Stomach (tissue), 9 donors: ENCODE results near the gene USP10. TPM values are rescaled to one million over a fixed set of nuclear protein-coding genes. Genes with fewer than 3 reads are reported as not detected.

ENCODE experiments used
- DNase-seq, 2 donors: peaks; one replicate each; pipeline versions ENCODE4 v3.0.0 to v3.0.0-alpha.2; 2013 to 2019
- H3K27ac ChIP-seq, 5 donors: fragments of 200-600 bp in 4 of 5; sonication (generic) in 4 of 5; one replicate each; pipeline ENCODE4 v1.5.1; 2013 to 2019; ENCODE audit warnings: mild to moderate bottlenecking in 1 of 5, moderate library complexity in 1 of 5
- H3K27me3 ChIP-seq, 3 donors: fragments of 200-600 bp; sonication (generic); one replicate each; pipeline ENCODE4 v1.5.1; 2017 to 2019; ENCODE audit warnings: mixed run types in 1 of 3
- H3K36me3 ChIP-seq, 4 donors: fragments of 200-600 bp; sonication (generic); 1 replicate in 3 of 4; 2 replicates in 1 of 4; pipeline ENCODE4 v1.5.1; 2016 to 2019
- H3K4me1 ChIP-seq, 4 donors: fragments of 200-600 bp; sonication (generic); one replicate each; pipeline ENCODE4 v1.5.1; 2016 to 2019
- H3K4me3 ChIP-seq, 4 donors: fragments of 200-600 bp; sonication (generic) in 3 of 4; one replicate each; pipeline ENCODE4 v1.5.1; 2016 to 2019; ENCODE audit warnings: mild to moderate bottlenecking in 1 of 4
- H3K9me3 ChIP-seq, 4 donors: fragments of 200-600 bp; sonication (generic); one replicate each; pipeline ENCODE4 v1.5.1; 2016 to 2019
- EP300 ChIP-seq: sonication (generic); formaldehyde crosslinking; IDR thresholded peaks from one replicate; pipeline ENCODE4 v1.6.1; 2017; ENCODE audit warnings: antibody characterized with exemption
- POLR2A ChIP-seq, 4 donors: fragments of 450-650 bp; IDR thresholded peaks; one replicate each; pipeline ENCODE4 v1.6.1; 2016; ENCODE audit warnings: antibody characterized with exemption in 4 of 4, control low read depth in 2 of 4, mild to moderate bottlenecking in 1 of 4, moderate library complexity in 1 of 4
- POLR2AphosphoS5 ChIP-seq, 3 donors: sonication (generic); formaldehyde crosslinking; IDR thresholded peaks; one replicate each; pipeline ENCODE4 v1.6.1; 2016; ENCODE audit warnings: antibody characterized with exemption in 3 of 3
- WGBS, 5 donors: extraction: QIAGEN DNeasy Blood & Tissue Kit in 3 of 5; methylation state at CpG; one replicate each; pipeline versions ENCODE4 v1.1.5 to v1.1.7; 2013 to 2018; 5-methylcytosine and 5-hydroxymethylcytosine counted together
- intact Hi-C: fragments of 100-400 bp; cut with DNase I; formaldehyde crosslinking; loops from one replicate; pipeline ENCODE4 v1.15.1; 2023; ENCODE audit warnings: low total_unique reads
- polyA plus RNA-seq, 3 donors: library from polyadenylated mRNA; stranded (reverse); fragments of 200-250 nt; gene quantifications; one replicate each; pipeline ENCODE4 v1.2.3, GENCODE V29; 2013
- total RNA-seq, 5 donors: library from RNA; depleted of rRNA; stranded (reverse); fragments of >200 nt; gene quantifications; one replicate each; pipeline versions ENCODE4 v1.1.0 to v1.2.3, GENCODE V29; 2014 to 2016
- TF ChIP-seq, protein P1 (sequence below), 7 experiments: fragments of 450-650 bp in 4 of 7; fragments of 200-600 bp in 3 of 7; sonication (generic) in 3 of 7; IDR thresholded peaks; one replicate each; pipeline ENCODE4 v1.5.1; 2016 to 2019; ENCODE audit warnings: antibody characterized with exemption in 7 of 7, control low read depth in 2 of 7, mild to moderate bottlenecking in 1 of 7
- donor health status: healthy with polysubstance abuse.
- donor health status: Bipolar disorder and iron deficiency.
- donor health status: healthy.

The USP10 gene
- total and polyA plus RNA-seq, 8 donors, result 17.1 to 183 (median 44.8) TPM

- DNase-seq, result no peak
- Histone ChIP-seq H3K27me3 (peaks cover 0 to 5% (median 0%) of the 10 kb centered on the region in 3 donors), H3K4me1 (peaks cover 21 to 65% (median 43%) of the 10 kb centered on the region in 4 donors)
These were observed 123.2 kb downstream of the USP10 start for GRCh38 chr16:84822990-84823389.

DNA sequence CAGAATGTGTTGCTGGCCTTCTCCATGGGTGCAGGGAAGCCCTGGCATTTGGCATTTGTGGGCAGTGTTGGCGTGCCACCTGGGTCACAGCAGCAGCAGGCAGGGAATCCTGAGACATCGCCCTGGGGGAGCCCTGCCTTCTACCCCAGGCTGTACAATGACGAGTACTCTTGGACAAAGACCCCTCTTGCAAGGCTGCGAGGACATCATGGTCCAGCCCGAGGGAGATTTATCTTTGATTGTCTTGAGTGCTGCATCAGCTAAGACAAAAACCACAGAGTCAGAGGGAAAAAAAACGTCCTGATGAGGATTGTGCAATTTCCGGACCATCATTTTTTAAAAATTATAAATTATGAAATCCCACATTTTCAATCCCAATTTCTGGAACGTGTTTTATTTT is 123.7 kb downstream of the USP10 start:
- H3K4me3 ChIP-seq, result peak overlapping the region in 3 of 4 donors; percentile 6 to 79 (median 63)
- no peak for DNase-seq
- 50 to 72% (median 69%) methylated on average over 8 of the region's 8 CpGs for WGBS, 5 donors
- H3K36me3 ChIP-seq, result no peaks in the 10 kb centered on the region
- H3K4me1 ChIP-seq, result peaks cover 21 to 70% (median 48%) of the 10 kb centered on the region in 4 donors
- peaks cover 0 to 5% (median 0%) of the 10 kb centered on the region in 3 donors for H3K27me3 ChIP-seq
- peak overlapping the region; percentile 16 to 96 (median 84) for H3K27ac ChIP-seq
- TF ChIP-seq EP300, result peak; percentile 59
- TF ChIP-seq POLR2A (IDR thresholded peaks at IDR 0.05), result no peak
- peak; percentile 15 to 72 (median 53) for TF ChIP-seq POLR2AphosphoS5 (IDR thresholded peaks at IDR 0.05)
- TF ChIP-seq, protein P1, sequence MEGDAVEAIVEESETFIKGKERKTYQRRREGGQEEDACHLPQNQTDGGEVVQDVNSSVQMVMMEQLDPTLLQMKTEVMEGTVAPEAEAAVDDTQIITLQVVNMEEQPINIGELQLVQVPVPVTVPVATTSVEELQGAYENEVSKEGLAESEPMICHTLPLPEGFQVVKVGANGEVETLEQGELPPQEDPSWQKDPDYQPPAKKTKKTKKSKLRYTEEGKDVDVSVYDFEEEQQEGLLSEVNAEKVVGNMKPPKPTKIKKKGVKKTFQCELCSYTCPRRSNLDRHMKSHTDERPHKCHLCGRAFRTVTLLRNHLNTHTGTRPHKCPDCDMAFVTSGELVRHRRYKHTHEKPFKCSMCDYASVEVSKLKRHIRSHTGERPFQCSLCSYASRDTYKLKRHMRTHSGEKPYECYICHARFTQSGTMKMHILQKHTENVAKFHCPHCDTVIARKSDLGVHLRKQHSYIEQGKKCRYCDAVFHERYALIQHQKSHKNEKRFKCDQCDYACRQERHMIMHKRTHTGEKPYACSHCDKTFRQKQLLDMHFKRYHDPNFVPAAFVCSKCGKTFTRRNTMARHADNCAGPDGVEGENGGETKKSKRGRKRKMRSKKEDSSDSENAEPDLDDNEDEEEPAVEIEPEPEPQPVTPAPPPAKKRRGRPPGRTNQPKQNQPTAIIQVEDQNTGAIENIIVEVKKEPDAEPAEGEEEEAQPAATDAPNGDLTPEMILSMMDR (IDR thresholded peaks at IDR 0.05), result no peak
- no peaks in the 10 kb centered on the region for H3K9me3 ChIP-seq
- intact Hi-C loops, result no loop called here

More at GRCh38 chr16:84822990-84823389, 123.2 kb downstream of the USP10 start:
- no peaks in the 10 kb centered on the region for H3K9me3 ChIP-seq
- H3K4me3 ChIP-seq, result peak overlapping the region; percentile 56 to 79 (median 60)
- intact Hi-C loops, result no loop called here
- TF ChIP-seq EP300 (no peak), POLR2A (IDR thresholded peaks at IDR 0.05) (no peak), POLR2AphosphoS5 (IDR thresholded peaks at IDR 0.05) (peak in 2 of 3 donors; percentile 8 to 20)
- TF ChIP-seq, protein P1 (IDR thresholded peaks at IDR 0.05), result no peak
- 86 to 92% (median 89%) methylated on average over 6 of the region's 6 CpGs for WGBS, 5 donors
- peak overlapping the region; percentile 16 to 96 (median 84) for H3K27ac ChIP-seq
- no peaks in the 10 kb centered on the region for H3K36me3 ChIP-seq

GRCh38 chr16:84823926-84824325 is 124.1 kb downstream of the USP10 start:
- DNase-seq, result no peak
- peaks cover 0 to 5% (median 0%) of the 10 kb centered on the region in 3 donors for H3K27me3 ChIP-seq
- TF ChIP-seq EP300 (no peak), POLR2A (IDR thresholded peaks at IDR 0.05) (no peak), POLR2AphosphoS5 (IDR thresholded peaks at IDR 0.05) (no peak)
- TF ChIP-seq, protein P1 (IDR thresholded peaks at IDR 0.05), result no peak
- 51 to 62% (median 54%) methylated on average over 5 of the region's 5 CpGs for WGBS, 5 donors
- H3K4me1 ChIP-seq, result peaks cover 21 to 74% (median 52%) of the 10 kb centered on the region in 4 donors
- peak overlapping the region in 3 of 4 donors; percentile 6 to 15 (median 11) for H3K4me3 ChIP-seq
- intact Hi-C loops, result no loop called here
- H3K36me3 ChIP-seq, result no peaks in the 10 kb centered on the region
- H3K27ac ChIP-seq, result peak overlapping the region in 4 of 5 donors; percentile 79 to 96 (median 86)
- H3K9me3 ChIP-seq, result no peaks in the 10 kb centered on the region

DNA sequence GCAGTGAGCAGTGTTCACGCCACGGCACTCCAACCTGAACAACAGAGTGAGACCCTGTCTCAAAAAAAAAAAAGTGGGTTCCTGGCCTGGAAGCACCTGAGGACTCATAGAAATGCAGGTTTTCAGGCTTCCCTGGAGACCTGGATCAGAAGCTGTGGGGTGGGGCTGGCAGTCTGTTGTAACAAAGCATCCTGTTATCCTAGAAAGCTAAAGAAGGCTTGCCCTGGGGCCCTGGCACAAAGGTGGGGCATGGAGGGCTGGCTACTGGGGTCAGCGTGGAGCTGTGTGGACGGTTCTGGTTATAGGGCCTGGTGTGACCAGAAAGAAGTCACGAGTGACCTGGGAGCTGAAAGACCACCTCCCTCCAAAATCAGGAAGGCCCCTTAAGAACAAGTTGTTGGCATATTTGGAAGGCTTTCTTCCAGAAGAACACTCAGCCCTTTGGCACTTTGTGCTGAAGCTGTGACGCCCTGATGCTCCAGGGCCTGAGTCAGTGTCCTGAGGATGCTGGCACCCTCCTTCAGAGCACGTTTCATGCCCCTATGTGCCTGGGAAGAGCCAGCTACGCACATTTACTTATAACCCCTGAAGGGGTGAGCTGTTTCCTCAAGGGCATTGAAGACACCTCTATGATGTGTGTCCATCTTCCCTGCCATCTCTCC is 126.2 kb downstream of the USP10 start:
- Histone ChIP-seq H3K9me3 (no peaks in the 10 kb centered on the region), H3K27me3 (no peaks in the 10 kb centered on the region), H3K27ac (peak overlapping the region; percentile 73 to 96 (median 84)), H3K4me3 (no peak overlapping the region), H3K36me3 (peaks cover 0 to 10% (median 0%) of the 10 kb centered on the region in 4 donors), H3K4me1 (peaks cover 6 to 73% (median 45%) of the 10 kb centered on the region in 4 donors)
- intact Hi-C loops, result no loop called here
- TF ChIP-seq POLR2AphosphoS5 (IDR thresholded peaks at IDR 0.05), result peak; percentile 25 to 46 (median 26)
- TF ChIP-seq, protein P1 (IDR thresholded peaks at IDR 0.05), result no peak
- no peak for TF ChIP-seq EP300
- no peak for TF ChIP-seq POLR2A (IDR thresholded peaks at IDR 0.05)
- no peak for DNase-seq
- 81 to 87% (median 84%) methylated on average over 8 of the region's 8 CpGs for WGBS, 5 donors
